HepG2 (cell line): ENCODE results near the gene ELL. TPM values are rescaled to one million over a fixed set of nuclear protein-coding genes. Genes with fewer than 3 reads are reported as not detected.

Experiments
- ATAC-seq: fragments of 200-7000 bp; cut with Tn5 transposase; 3 replicates; pipeline ENCODE4 v1.9.1; 2020; ENCODE audit warnings: mild to moderate bottlenecking, moderate library complexity
- BruUV-seq: library from RNA; stranded (reverse); fragments of 400-500 nt; replicated peaks from 2 replicates; lab custom pipeline; 2021; lab: Mats Ljungman, UMichigan
- CTCF ChIA-PET: fragments of 300-600 bp; formaldehyde crosslinking; extraction: SDS; loops from one replicate; lab custom pipeline; 2021; ENCODE audit warnings: low total read pairs, inconsistent platforms, low intra/inter-chr PET ratio; lab: Yijun Ruan, JAX
- POLR2A ChIA-PET: fragments of 350-600 bp; sonication (Branson Sonifier 250); formaldehyde crosslinking; loops from one replicate; lab custom pipeline; 2020; ENCODE audit warnings: antibody characterized with exemption, inconsistent platforms; lab: Yijun Ruan, JAX
- DNase-seq: peaks from one replicate; pipeline ENCODE4 v3.0.0-alpha.2; 2015; ENCODE audit warnings: low spot score
- FAIRE-seq: peaks from 3 replicates; lab custom pipeline; 2011; peaks lifted over from hg19 to GRCh38; lab: Jason Lieb, UNC
- H2AFZ ChIP-seq: one replicate; pipeline ENCODE4 v1.6.1; 2011; ENCODE audit warnings: low read length, inconsistent platforms
- H3K27ac ChIP-seq: fragments of 300-600 bp; 3 replicates; pipeline ENCODE4 v1.8.0; 2011; ENCODE audit warnings: mixed run types, mild to moderate bottlenecking, mixed read lengths, low read length, inconsistent platforms; ENCODE audit not compliant: insufficient read depth; ENCODE audit errors: extremely low read length
- H3K27me3 ChIP-seq, 2 experiments: fragments of 200-600 bp in 1 of 2; 2 replicates in 1 of 2; 3 replicates in 1 of 2; pipeline versions ENCODE4 v1.6.0 to v1.8.0; 2011; ENCODE audit warnings: low read length in 2 of 2, mild to moderate bottlenecking in 2 of 2, moderate library complexity in 2 of 2, inconsistent platforms in 1 of 2; ENCODE audit not compliant: insufficient read depth in 2 of 2, control insufficient read depth in 1 of 2
- H3K36me3 ChIP-seq, 2 experiments: fragments of 200-600 bp in 1 of 2; replicated peaks in 1 of 2; 2 replicates in 1 of 2; 3 replicates in 1 of 2; pipeline versions ENCODE4 v1.5.1 to v1.8.0; 2011; ENCODE audit warnings: low read length in 2 of 2, inconsistent platforms in 1 of 2; ENCODE audit not compliant: insufficient read depth in 2 of 2, control insufficient read depth in 1 of 2
- H3K4me1 ChIP-seq: 2 replicates; pipeline ENCODE4 v1.5.1; 2012; ENCODE audit warnings: low read length, inconsistent platforms; ENCODE audit not compliant: insufficient read depth
- H3K4me2 ChIP-seq: 2 replicates; pipeline ENCODE4 v1.6.0; 2011; ENCODE audit warnings: low read depth, low read length, inconsistent platforms
- H3K4me3 ChIP-seq, 3 experiments: fragments of 200-600 bp in 1 of 3; sonication (generic), shearing (Covaris generic) in 1 of 3; replicated peaks in 1 of 3; 2 replicates each; pipeline ENCODE4 v1.5.1; 2011 to 2016; ENCODE audit warnings: low read length in 3 of 3, inconsistent platforms in 2 of 3, low read depth in 2 of 3, mild to moderate bottlenecking in 2 of 3, control low read depth in 1 of 3, mixed read lengths in 1 of 3; ENCODE audit not compliant: insufficient read depth in 1 of 3
- H3K79me2 ChIP-seq: one replicate; pipeline ENCODE4 v1.6.1; 2011; ENCODE audit warnings: low read length, inconsistent platforms; ENCODE audit not compliant: insufficient read depth
- H3K9ac ChIP-seq: 2 replicates; pipeline ENCODE4 v1.6.0; 2011; ENCODE audit warnings: mild to moderate bottlenecking, low read depth, low read length, inconsistent platforms; ENCODE audit not compliant: insufficient read depth
- H3K9me3 ChIP-seq: 2 replicates; pipeline ENCODE4 v1.5.1; 2012; ENCODE audit warnings: mild to moderate bottlenecking, low read length
- H4K20me1 ChIP-seq: 2 replicates; pipeline ENCODE4 v1.6.0; 2011; ENCODE audit warnings: inconsistent platforms, mild to moderate bottlenecking, low read length, moderate library complexity; ENCODE audit not compliant: insufficient read depth
- CBX5 ChIP-seq: sonication (generic); formaldehyde crosslinking; IDR thresholded peaks from 2 replicates; pipeline ENCODE4 v1.4.0; 2020; ENCODE audit warnings: missing genetic modification reagents, borderline replicate concordance
- CCAR2 ChIP-seq: fragments of 200-400 bp; formaldehyde crosslinking; optimal IDR thresholded peaks from 2 replicates; pipeline ENCODE3; 2018; ENCODE audit warnings: low read depth, mild to moderate bottlenecking, low read length, moderate library complexity
- FOXM1 ChIP-seq: sonication (generic); formaldehyde crosslinking; IDR thresholded peaks from 2 replicates; pipeline ENCODE4 v1.5.0; 2020; ENCODE audit warnings: missing genetic modification reagents
- HNRNPL ChIP-seq: fragments of 200-400 bp; formaldehyde crosslinking; IDR thresholded peaks from 2 replicates; pipeline ENCODE4 v1.6.1; 2017; ENCODE audit warnings: mild to moderate bottlenecking, low read depth, low read length
- KLF9 ChIP-seq: IDR thresholded peaks from 2 replicates; pipeline ENCODE4 v1.6.1; 2016; ENCODE audit warnings: low read depth
- ZFP82 ChIP-seq: sonication (generic); formaldehyde crosslinking; IDR thresholded peaks from 2 replicates; pipeline ENCODE4 v1.5.1; 2020; ENCODE audit warnings: mild to moderate bottlenecking, missing genetic modification reagents, borderline replicate concordance
- ZNF501 ChIP-seq: sonication (generic); formaldehyde crosslinking; IDR thresholded peaks from 2 replicates; pipeline ENCODE4 v1.5.1; 2020; ENCODE audit warnings: mild to moderate bottlenecking, moderate library complexity, missing genetic modification reagents
- ZNF605 ChIP-seq: sonication (generic); formaldehyde crosslinking; IDR thresholded peaks from 2 replicates; pipeline ENCODE4 v1.8.0; 2022; ENCODE audit warnings: mild to moderate bottlenecking, missing genetic modification reagents
- ZNF703 ChIP-seq: sonication (generic); formaldehyde crosslinking; IDR thresholded peaks from 2 replicates; pipeline ENCODE4 v1.5.1; 2020; ENCODE audit warnings: missing genetic modification reagents, mild to moderate bottlenecking, moderate library complexity, borderline replicate concordance
- ZNF75D ChIP-seq: sonication (generic); formaldehyde crosslinking; IDR thresholded peaks from 2 replicates; pipeline ENCODE4 v1.8.1; 2023; ENCODE audit warnings: missing genetic modification reagents, mild to moderate bottlenecking, borderline replicate concordance
- ZNF761 ChIP-seq: sonication (generic); formaldehyde crosslinking; conservative IDR thresholded peaks from 2 replicates; pipeline ENCODE4 v1.4.0; 2020; ENCODE audit warnings: mild to moderate bottlenecking, missing genetic modification reagents
- ZNF780A ChIP-seq: sonication (generic); formaldehyde crosslinking; IDR thresholded peaks from 2 replicates; pipeline ENCODE4 v1.8.0; 2022; ENCODE audit warnings: mild to moderate bottlenecking, missing genetic modification reagents, moderate library complexity
- ZSCAN20 ChIP-seq: sonication (generic); formaldehyde crosslinking; IDR thresholded peaks from 2 replicates; pipeline ENCODE4 v1.4.0; 2020; ENCODE audit warnings: missing genetic modification reagents, mild to moderate bottlenecking, borderline replicate concordance
- WGBS: methylation state at CpG from one replicate; pipeline ENCODE4 v1.1.6; 2017; ENCODE audit warnings: low lambda C conversion rate; 5-methylcytosine and 5-hydroxymethylcytosine counted together
- in situ Hi-C: cut with HindIII; loops from 2 replicates; pipeline ENCODE4 v1.10.0; 2017; ENCODE audit warnings: low pct_unique_long_range_greater_than_20kb; ENCODE audit not compliant: extremely low pct_ligation_motif_present
- intact Hi-C: fragments of 100-400 bp; cut with micrococcal nuclease; formaldehyde crosslinking; loops from one replicate; pipeline ENCODE4 v1.10.0; 2022; ENCODE audit not compliant: unreplicated experiment
- polyA plus RNA-seq, 8 experiments: library from polyadenylated mRNA; depleted of rRNA in 3 of 8; stranded (reverse) in 7 of 8; unstranded in 1 of 8; fragments of >200 nt; fragmentation: Illumina TruSeq in 4 of 8; extraction: Trizol in 4 of 8; gene quantifications; 2 replicates each; pipeline versions ENCODE4 v1.2.1 to v1.2.3, GENCODE V29; 2011 to 2016; ENCODE audit warnings: low read depth in 4 of 8, missing spikeins in 1 of 8, mixed read lengths in 1 of 8; ENCODE audit not compliant: insufficient read depth in 1 of 8
- total RNA-seq, 5 experiments: library from RNA; depleted of rRNA; stranded (reverse); fragments of >200 nt; fragmentation: Illumina TruSeq; extraction: Trizol; gene quantifications; 2 replicates each; pipeline ENCODE4 v1.2.3, GENCODE V29; 2016; ENCODE audit warnings: low read depth in 1 of 5
- TF ChIP-seq, protein P1 (sequence below): sonication (generic); formaldehyde crosslinking; IDR thresholded peaks from 2 replicates; pipeline ENCODE4 v1.8.0; 2022; ENCODE audit warnings: missing genetic modification reagents, mild to moderate bottlenecking, borderline replicate concordance
- TF ChIP-seq, protein P2 (sequence below): sonication (generic); formaldehyde crosslinking; IDR thresholded peaks from 2 replicates; pipeline ENCODE4 v1.9.0; 2021; ENCODE audit warnings: mild to moderate bottlenecking, missing genetic modification reagents

ELL gene
- total and polyA plus RNA-seq, 2 of the 13 experiments (the other 11 are each of a cell fraction or from before 2014, with no cell fraction given), result 3.7 to 5.4 TPM

DNA sequence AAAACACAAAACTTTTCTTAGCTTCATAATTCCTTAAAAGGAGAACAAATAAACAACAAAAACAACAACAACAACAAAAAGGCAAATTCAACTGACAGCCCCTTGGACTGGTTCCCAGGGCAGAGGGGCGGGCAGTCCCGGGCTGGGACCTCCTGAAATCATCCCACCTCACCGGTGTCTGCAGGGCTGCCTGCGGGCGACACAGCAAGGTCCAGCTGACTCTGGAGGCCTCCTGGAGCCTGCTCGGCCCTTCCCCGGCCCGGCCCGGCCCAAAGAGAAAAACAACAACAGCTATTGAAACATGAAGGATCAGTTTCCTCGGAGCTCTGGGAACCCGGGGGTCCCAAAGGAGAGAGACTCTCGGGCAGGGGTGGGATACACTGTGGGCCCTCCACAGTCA is 78.9 kb downstream of the ELL start (continued):
- TF ChIP-seq ZFP82 (no peak), ZNF761 (CRISPR knock-in tag) (no peak), ZSCAN20 (no peak), FOXM1 (CRISPR knock-in tag) (no peak), KLF9 (CRISPR knock-in tag) (no peak), ZNF780A (CRISPR knock-in tag) (no peak)

DNA sequence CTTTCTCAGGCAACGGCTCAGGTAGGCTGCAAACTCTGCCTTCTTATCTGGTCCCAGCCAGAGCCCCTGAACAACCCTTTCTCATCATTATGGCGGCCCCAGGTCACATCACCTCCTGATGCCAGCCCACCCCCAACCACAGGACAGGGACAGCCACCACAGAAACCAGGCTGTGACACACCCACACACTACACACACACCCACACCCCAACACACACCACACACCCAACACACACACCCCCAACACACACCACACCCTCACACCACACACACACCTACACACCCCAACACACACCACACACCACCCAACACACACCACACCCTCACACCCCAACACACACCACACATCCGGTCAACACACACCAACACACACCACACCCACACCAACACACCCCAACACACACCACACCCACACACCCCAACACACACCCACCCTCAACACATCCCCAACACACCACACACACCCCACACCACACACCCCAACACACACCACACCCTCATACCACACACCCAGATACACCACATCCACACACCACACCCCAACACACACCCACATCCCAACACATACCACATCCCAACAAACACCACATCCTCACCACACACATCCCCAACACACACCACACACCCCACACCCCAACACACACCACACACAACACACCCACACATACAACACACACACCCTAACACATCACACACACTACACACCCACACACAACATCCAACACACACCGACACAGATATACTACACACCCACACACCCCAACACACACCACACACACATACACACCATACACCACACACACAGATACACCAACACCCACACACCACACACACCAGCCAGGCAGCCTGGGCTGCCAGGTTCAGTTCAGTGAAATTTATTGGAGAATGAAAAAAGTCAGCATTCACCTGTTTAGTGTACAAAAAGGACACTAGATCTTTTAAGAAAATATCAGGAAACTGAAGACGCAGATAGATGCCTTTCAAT is 79.8 kb downstream of the ELL start:
- no peak overlapping the region for H3K27ac ChIP-seq
- peak; percentile 69; the same call in 1 of the 2 replicates for TF ChIP-seq HNRNPL
- TF ChIP-seq, protein P1, sequence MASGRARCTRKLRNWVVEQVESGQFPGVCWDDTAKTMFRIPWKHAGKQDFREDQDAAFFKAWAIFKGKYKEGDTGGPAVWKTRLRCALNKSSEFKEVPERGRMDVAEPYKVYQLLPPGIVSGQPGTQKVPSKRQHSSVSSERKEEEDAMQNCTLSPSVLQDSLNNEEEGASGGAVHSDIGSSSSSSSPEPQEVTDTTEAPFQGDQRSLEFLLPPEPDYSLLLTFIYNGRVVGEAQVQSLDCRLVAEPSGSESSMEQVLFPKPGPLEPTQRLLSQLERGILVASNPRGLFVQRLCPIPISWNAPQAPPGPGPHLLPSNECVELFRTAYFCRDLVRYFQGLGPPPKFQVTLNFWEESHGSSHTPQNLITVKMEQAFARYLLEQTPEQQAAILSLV, result no peak
- TF ChIP-seq, protein P2, sequence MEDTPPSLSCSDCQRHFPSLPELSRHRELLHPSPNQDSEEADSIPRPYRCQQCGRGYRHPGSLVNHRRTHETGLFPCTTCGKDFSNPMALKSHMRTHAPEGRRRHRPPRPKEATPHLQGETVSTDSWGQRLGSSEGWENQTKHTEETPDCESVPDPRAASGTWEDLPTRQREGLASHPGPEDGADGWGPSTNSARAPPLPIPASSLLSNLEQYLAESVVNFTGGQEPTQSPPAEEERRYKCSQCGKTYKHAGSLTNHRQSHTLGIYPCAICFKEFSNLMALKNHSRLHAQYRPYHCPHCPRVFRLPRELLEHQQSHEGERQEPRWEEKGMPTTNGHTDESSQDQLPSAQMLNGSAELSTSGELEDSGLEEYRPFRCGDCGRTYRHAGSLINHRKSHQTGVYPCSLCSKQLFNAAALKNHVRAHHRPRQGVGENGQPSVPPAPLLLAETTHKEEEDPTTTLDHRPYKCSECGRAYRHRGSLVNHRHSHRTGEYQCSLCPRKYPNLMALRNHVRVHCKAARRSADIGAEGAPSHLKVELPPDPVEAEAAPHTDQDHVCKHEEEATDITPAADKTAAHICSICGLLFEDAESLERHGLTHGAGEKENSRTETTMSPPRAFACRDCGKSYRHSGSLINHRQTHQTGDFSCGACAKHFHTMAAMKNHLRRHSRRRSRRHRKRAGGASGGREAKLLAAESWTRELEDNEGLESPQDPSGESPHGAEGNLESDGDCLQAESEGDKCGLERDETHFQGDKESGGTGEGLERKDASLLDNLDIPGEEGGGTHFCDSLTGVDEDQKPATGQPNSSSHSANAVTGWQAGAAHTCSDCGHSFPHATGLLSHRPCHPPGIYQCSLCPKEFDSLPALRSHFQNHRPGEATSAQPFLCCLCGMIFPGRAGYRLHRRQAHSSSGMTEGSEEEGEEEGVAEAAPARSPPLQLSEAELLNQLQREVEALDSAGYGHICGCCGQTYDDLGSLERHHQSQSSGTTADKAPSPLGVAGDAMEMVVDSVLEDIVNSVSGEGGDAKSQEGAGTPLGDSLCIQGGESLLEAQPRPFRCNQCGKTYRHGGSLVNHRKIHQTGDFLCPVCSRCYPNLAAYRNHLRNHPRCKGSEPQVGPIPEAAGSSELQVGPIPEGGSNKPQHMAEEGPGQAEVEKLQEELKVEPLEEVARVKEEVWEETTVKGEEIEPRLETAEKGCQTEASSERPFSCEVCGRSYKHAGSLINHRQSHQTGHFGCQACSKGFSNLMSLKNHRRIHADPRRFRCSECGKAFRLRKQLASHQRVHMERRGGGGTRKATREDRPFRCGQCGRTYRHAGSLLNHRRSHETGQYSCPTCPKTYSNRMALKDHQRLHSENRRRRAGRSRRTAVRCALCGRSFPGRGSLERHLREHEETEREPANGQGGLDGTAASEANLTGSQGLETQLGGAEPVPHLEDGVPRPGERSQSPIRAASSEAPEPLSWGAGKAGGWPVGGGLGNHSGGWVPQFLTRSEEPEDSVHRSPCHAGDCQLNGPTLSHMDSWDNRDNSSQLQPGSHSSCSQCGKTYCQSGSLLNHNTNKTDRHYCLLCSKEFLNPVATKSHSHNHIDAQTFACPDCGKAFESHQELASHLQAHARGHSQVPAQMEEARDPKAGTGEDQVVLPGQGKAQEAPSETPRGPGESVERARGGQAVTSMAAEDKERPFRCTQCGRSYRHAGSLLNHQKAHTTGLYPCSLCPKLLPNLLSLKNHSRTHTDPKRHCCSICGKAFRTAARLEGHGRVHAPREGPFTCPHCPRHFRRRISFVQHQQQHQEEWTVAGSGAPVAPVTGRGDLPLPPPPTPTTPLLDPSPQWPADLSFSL (CRISPR knock-in tag), result peak; percentile 99
- no peak for TF ChIP-seq ZNF605 (CRISPR knock-in tag)
- no peak for TF ChIP-seq ZNF501
- no peak for TF ChIP-seq ZNF75D
- no peak for TF ChIP-seq CCAR2
- TF ChIP-seq CBX5, result no peak
- TF ChIP-seq ZNF703 (CRISPR knock-in tag), result no peak

More for the DNA sequence above, 79.8 kb downstream of the ELL start:
- DNase-seq (peak; percentile 7), ATAC-seq (no peak), FAIRE-seq (peak; percentile 58)
- Histone ChIP-seq H3K9ac (no peak overlapping the region), H3K9me3 (no peaks in the 10 kb centered on the region), H3K4me3 (no peak overlapping the region), H3K4me1 (peaks cover 45% of the 10 kb centered on the region), H3K79me2 (no peaks in the 10 kb centered on the region), H4K20me1 (peaks cover 9% of the 10 kb centered on the region; the same call in 1 of the 2 replicates), H3K27me3 (no peaks in the 10 kb centered on the region), H2AFZ (no peak overlapping the region), H3K4me2 (peak overlapping the region; percentile 95; the same call in 1 of the 2 replicates), H3K36me3 (peaks cover 21 to 35% of the 10 kb centered on the region in 2 experiments; a peak in 4 of 5 replicates)
- CTCF ChIA-PET, result no interaction called here
- in situ Hi-C loops (no loop called here), intact Hi-C loops (no loop called here)
- BruUV-seq, result no TSS peak
- POLR2A ChIA-PET, result no interaction called here
- 66% methylated on average over 5 of the region's 5 CpGs for WGBS
